Stomach (tissue), 9 donors: ENCODE results near the gene KIRREL3. TPM values are rescaled to one million over a fixed set of nuclear protein-coding genes. Genes with fewer than 3 reads are reported as not detected.

Source experiments
- DNase-seq, 2 donors: peaks; one replicate each; pipeline versions ENCODE4 v3.0.0 to v3.0.0-alpha.2; 2013 to 2019
- H3K27ac ChIP-seq, 5 donors: fragments of 200-600 bp in 4 of 5; sonication (generic) in 4 of 5; one replicate each; pipeline ENCODE4 v1.5.1; 2013 to 2019; ENCODE audit warnings: mild to moderate bottlenecking in 1 of 5, moderate library complexity in 1 of 5
- H3K27me3 ChIP-seq, 3 donors: fragments of 200-600 bp; sonication (generic); one replicate each; pipeline ENCODE4 v1.5.1; 2017 to 2019; ENCODE audit warnings: mixed run types in 1 of 3
- H3K36me3 ChIP-seq, 4 donors: fragments of 200-600 bp; sonication (generic); 1 replicate in 3 of 4; 2 replicates in 1 of 4; pipeline ENCODE4 v1.5.1; 2016 to 2019
- H3K4me1 ChIP-seq, 4 donors: fragments of 200-600 bp; sonication (generic); one replicate each; pipeline ENCODE4 v1.5.1; 2016 to 2019
- H3K4me3 ChIP-seq, 4 donors: fragments of 200-600 bp; sonication (generic) in 3 of 4; one replicate each; pipeline ENCODE4 v1.5.1; 2016 to 2019; ENCODE audit warnings: mild to moderate bottlenecking in 1 of 4
- H3K9me3 ChIP-seq, 4 donors: fragments of 200-600 bp; sonication (generic); one replicate each; pipeline ENCODE4 v1.5.1; 2016 to 2019
- EP300 ChIP-seq: sonication (generic); formaldehyde crosslinking; IDR thresholded peaks from one replicate; pipeline ENCODE4 v1.6.1; 2017; ENCODE audit warnings: antibody characterized with exemption
- POLR2A ChIP-seq, 4 donors: fragments of 450-650 bp; IDR thresholded peaks; one replicate each; pipeline ENCODE4 v1.6.1; 2016; ENCODE audit warnings: antibody characterized with exemption in 4 of 4, control low read depth in 2 of 4, mild to moderate bottlenecking in 1 of 4, moderate library complexity in 1 of 4
- POLR2AphosphoS5 ChIP-seq, 3 donors: sonication (generic); formaldehyde crosslinking; IDR thresholded peaks; one replicate each; pipeline ENCODE4 v1.6.1; 2016; ENCODE audit warnings: antibody characterized with exemption in 3 of 3
- WGBS, 5 donors: extraction: QIAGEN DNeasy Blood & Tissue Kit in 3 of 5; methylation state at CpG; one replicate each; pipeline versions ENCODE4 v1.1.5 to v1.1.7; 2013 to 2018; 5-methylcytosine and 5-hydroxymethylcytosine counted together
- intact Hi-C: fragments of 100-400 bp; cut with DNase I; formaldehyde crosslinking; loops from one replicate; pipeline ENCODE4 v1.15.1; 2023; ENCODE audit warnings: low total_unique reads
- polyA plus RNA-seq, 3 donors: library from polyadenylated mRNA; stranded (reverse); fragments of 200-250 nt; gene quantifications; one replicate each; pipeline ENCODE4 v1.2.3, GENCODE V29; 2013
- total RNA-seq, 5 donors: library from RNA; depleted of rRNA; stranded (reverse); fragments of >200 nt; gene quantifications; one replicate each; pipeline versions ENCODE4 v1.1.0 to v1.2.3, GENCODE V29; 2014 to 2016
- TF ChIP-seq, protein P1 (sequence below), 7 experiments: fragments of 450-650 bp in 4 of 7; fragments of 200-600 bp in 3 of 7; sonication (generic) in 3 of 7; IDR thresholded peaks; one replicate each; pipeline ENCODE4 v1.5.1; 2016 to 2019; ENCODE audit warnings: antibody characterized with exemption in 7 of 7, control low read depth in 2 of 7, mild to moderate bottlenecking in 1 of 7
- donor health status: healthy with polysubstance abuse.
- donor health status: Bipolar disorder and iron deficiency.
- donor health status: healthy.

KIRREL3 gene
- total and polyA plus RNA-seq, 8 donors, result 0.10 to 1.7 (median 0.38) TPM; not detected in 4

DNA sequence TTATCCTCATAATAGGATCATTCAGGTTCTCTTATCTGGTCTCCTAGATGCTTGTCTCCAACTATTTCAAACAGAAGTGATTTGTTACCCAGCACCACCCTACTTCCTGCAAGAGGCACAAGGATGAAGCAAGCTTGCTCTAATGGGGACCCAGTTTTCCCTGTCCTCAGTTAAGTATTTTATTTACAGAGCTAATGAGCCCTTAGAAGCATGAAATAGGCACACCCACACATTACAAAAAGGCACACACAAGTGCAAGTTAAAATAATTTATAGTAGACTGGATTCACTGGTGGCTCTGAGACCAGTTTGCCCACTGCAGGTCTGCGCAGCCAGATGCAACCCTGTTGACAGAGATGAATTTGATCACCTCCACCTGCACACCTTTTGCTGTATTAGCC is 167.5 kb downstream of the KIRREL3 start:
- Histone ChIP-seq H3K27ac (no peak overlapping the region), H3K36me3 (no peaks in the 10 kb centered on the region), H3K27me3 (no peaks in the 10 kb centered on the region), H3K4me1 (peaks cover 0 to 20% (median 2%) of the 10 kb centered on the region in 4 donors), H3K9me3 (no peaks in the 10 kb centered on the region), H3K4me3 (no peak overlapping the region)
- DNase-seq, result no peak
- WGBS, 5 donors, result 79 to 96% (median 86%) methylated on average over 1 of the region's 1 CpG
- TF ChIP-seq, protein P1, sequence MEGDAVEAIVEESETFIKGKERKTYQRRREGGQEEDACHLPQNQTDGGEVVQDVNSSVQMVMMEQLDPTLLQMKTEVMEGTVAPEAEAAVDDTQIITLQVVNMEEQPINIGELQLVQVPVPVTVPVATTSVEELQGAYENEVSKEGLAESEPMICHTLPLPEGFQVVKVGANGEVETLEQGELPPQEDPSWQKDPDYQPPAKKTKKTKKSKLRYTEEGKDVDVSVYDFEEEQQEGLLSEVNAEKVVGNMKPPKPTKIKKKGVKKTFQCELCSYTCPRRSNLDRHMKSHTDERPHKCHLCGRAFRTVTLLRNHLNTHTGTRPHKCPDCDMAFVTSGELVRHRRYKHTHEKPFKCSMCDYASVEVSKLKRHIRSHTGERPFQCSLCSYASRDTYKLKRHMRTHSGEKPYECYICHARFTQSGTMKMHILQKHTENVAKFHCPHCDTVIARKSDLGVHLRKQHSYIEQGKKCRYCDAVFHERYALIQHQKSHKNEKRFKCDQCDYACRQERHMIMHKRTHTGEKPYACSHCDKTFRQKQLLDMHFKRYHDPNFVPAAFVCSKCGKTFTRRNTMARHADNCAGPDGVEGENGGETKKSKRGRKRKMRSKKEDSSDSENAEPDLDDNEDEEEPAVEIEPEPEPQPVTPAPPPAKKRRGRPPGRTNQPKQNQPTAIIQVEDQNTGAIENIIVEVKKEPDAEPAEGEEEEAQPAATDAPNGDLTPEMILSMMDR (IDR thresholded peaks at IDR 0.05), result no peak
- no peak for TF ChIP-seq POLR2A (IDR thresholded peaks at IDR 0.05)
- no peak for TF ChIP-seq EP300
- no peak for TF ChIP-seq POLR2AphosphoS5 (IDR thresholded peaks at IDR 0.05)
- intact Hi-C loops, result no loop called here

DNA sequence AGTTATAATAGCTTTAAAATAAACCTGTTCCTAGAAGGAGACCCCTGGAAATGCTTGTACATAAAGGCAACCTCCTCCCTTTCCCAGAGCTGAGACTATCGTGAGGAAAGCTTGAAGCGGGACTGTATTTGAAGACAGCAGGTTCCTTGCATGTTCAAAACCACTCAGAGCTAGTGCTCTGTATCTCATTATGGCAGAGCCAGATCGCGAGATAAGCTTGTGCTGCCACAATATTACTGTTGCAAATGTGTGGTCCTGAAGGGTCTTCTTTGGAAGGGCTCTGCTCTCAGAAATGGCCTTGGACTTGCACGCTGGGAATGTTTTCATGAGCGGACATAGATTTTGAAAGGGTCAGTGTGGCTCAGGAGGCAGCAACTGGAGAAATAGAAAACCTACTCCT is 168.2 kb downstream of the KIRREL3 start:
- Histone ChIP-seq H3K36me3 (no peaks in the 10 kb centered on the region), H3K4me1 (peaks cover 0 to 20% (median 2%) of the 10 kb centered on the region in 4 donors), H3K9me3 (no peaks in the 10 kb centered on the region), H3K27me3 (no peaks in the 10 kb centered on the region), H3K27ac (no peak overlapping the region), H3K4me3 (no peak overlapping the region)
- intact Hi-C loops, result no loop called here
- TF ChIP-seq EP300, result no peak
- TF ChIP-seq, protein P1 (IDR thresholded peaks at IDR 0.05), result no peak
- TF ChIP-seq POLR2AphosphoS5 (IDR thresholded peaks at IDR 0.05), result no peak
- TF ChIP-seq POLR2A (IDR thresholded peaks at IDR 0.05), result no peak
- 80 to 91% (median 86%) methylated on average over 6 of the region's 6 CpGs for WGBS, 5 donors
- no peak for DNase-seq

DNA sequence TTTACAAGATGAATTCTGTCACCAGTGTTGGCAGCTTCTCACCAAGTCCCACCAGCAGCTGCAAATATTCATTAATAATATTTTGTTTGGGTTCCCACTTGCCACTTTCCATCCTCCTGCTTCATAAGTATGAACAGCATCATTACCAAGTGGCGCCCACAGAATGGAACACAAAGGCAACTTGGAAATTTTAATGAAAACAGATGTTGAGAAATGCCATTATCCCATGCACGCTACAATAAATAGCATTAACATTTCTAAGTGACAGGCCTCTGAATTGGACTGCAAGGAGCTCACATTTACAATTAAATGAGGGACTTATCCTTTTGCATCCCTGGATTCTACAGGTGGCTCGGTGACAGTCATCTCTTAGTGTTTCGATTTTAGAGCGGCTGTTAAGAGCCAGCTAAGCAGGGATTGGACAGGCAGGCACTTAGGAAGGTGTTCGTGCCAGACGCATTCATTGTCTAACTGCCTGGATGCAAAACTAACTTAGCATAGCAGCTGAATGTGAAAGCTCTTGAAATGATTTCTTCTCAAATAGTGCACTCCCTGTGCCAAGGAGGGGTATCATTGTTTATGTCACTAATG is 170.3 kb downstream of the KIRREL3 start:
- Histone ChIP-seq H3K27ac (no peak overlapping the region), H3K36me3 (no peaks in the 10 kb centered on the region), H3K27me3 (no peaks in the 10 kb centered on the region), H3K4me3 (no peak overlapping the region), H3K9me3 (no peaks in the 10 kb centered on the region), H3K4me1 (peaks cover 0 to 20% (median 2%) of the 10 kb centered on the region in 4 donors)
- TF ChIP-seq, protein P1 (IDR thresholded peaks at IDR 0.05), result no peak
- TF ChIP-seq POLR2AphosphoS5 (IDR thresholded peaks at IDR 0.05), result no peak
- TF ChIP-seq EP300, result no peak
- no peak for TF ChIP-seq POLR2A (IDR thresholded peaks at IDR 0.05)
- DNase-seq, result no peak
- intact Hi-C loops, result no loop called here
- WGBS, 5 donors, result 70 to 86% (median 79%) methylated on average over 7 of the region's 7 CpGs

DNA sequence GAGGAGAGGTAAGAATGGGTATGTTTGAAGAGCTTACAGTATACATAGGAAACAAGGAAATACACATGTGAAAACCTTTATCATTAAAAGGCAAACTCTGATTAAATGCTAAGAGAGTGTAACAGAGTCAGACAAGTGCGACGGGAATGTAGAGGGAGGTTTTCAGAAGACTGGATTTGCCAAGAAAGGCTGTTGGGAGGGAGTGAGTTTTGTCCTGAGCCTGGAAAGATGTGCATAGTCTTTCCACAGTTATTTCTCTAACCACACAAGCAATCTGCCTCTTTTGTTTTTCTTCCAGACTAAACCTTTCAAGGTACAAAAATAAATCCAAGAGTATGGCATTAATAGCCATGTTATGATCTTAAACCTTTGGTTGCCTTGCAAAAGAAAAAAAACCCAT is 170.9 kb downstream of the KIRREL3 start:
- Histone ChIP-seq H3K27me3 (no peaks in the 10 kb centered on the region), H3K36me3 (no peaks in the 10 kb centered on the region), H3K9me3 (no peaks in the 10 kb centered on the region), H3K4me1 (peaks cover 0 to 21% (median 2%) of the 10 kb centered on the region in 4 donors), H3K4me3 (no peak overlapping the region), H3K27ac (no peak overlapping the region)
- 20 to 46% (median 34%) methylated on average over 2 of the region's 2 CpGs for WGBS, 5 donors
- no peak for DNase-seq
- peak in 1 of 3 donors; percentile 15 for TF ChIP-seq POLR2AphosphoS5 (IDR thresholded peaks at IDR 0.05)
- TF ChIP-seq, protein P1 (IDR thresholded peaks at IDR 0.05), result no peak
- intact Hi-C loops, result no loop called here
